ENCODE results near the gene BAZ1B. TPM values are rescaled to one million over a fixed set of nuclear protein-coding genes. Genes with fewer than 3 reads are reported as not detected.
A peak's percentile ranks its signal among the peaks of the same experiment; 100 is the strongest.

The BAZ1B gene
- total and polyA plus RNA-seq, 8 donors = 51.7 to 84.8 (median 72.8) TPM

- no peak for TF ChIP-seq CTCF (IDR thresholded peaks at IDR 0.05)
- DNase-seq (peak in 1 of 4 donors; percentile 4), ATAC-seq (no peak)
- Histone ChIP-seq H3K27ac (peak overlapping the region in 1 of 2 donors; percentile 21), H3K36me3 (peaks cover 0 to 47% of the 10 kb centered on the region in 2 donors), H3K9me3 (no peaks in the 10 kb centered on the region), H3K27me3 (no peaks in the 10 kb centered on the region), H3K4me3 (no peak overlapping the region), H3K4me1 (peaks cover 28 to 51% of the 10 kb centered on the region in 2 donors)
- intact Hi-C loops (cut with DNase I) = no loop called here
Measured at GRCh38 chr7:73518470-73518869, 3.6 kb downstream of the BAZ1B start.

GRCh38 chr7:73517241-73517995 is 4.7 kb downstream of the BAZ1B start:
- ATAC-seq (no peak), DNase-seq (no peak)
- peaks cover 28 to 43% of the 10 kb centered on the region in 2 donors for H3K4me1 ChIP-seq
- no peak overlapping the region for H3K27ac ChIP-seq
- TF ChIP-seq CTCF (IDR thresholded peaks at IDR 0.05) = no peak
- H3K4me3 ChIP-seq = no peak overlapping the region
- peaks cover 0 to 50% of the 10 kb centered on the region in 2 donors for H3K36me3 ChIP-seq
- intact Hi-C loops (cut with DNase I) = no loop called here
- no peaks in the 10 kb centered on the region for H3K27me3 ChIP-seq
- no peaks in the 10 kb centered on the region for H3K9me3 ChIP-seq

GRCh38 chr7:73515178-73515577 is 6.9 kb downstream of the BAZ1B start:
- no peak for ATAC-seq
- no peak for DNase-seq
- Histone ChIP-seq H3K4me3 (no peak overlapping the region), H3K4me1 (peaks cover 25 to 31% of the 10 kb centered on the region in 2 donors), H3K9me3 (no peaks in the 10 kb centered on the region), H3K27ac (no peak overlapping the region), H3K36me3 (peaks cover 0 to 61% of the 10 kb centered on the region in 2 donors), H3K27me3 (no peaks in the 10 kb centered on the region)
- intact Hi-C loops (cut with DNase I) = no loop called here
- TF ChIP-seq CTCF (IDR thresholded peaks at IDR 0.05) = no peak

GRCh38 chr7:73512018-73512780 is 9.9 kb downstream of the BAZ1B start:
- no peak for ATAC-seq
- Histone ChIP-seq H3K36me3 (peaks cover 0 to 81% of the 10 kb centered on the region in 2 donors), H3K27me3 (no peaks in the 10 kb centered on the region), H3K27ac (no peak overlapping the region), H3K4me3 (no peak overlapping the region), H3K4me1 (peaks cover 0 to under 1% of the 10 kb centered on the region in 2 donors), H3K9me3 (no peaks in the 10 kb centered on the region)
- no peak for TF ChIP-seq CTCF (IDR thresholded peaks at IDR 0.05)
- DNase-seq = no peak
- intact Hi-C loops (cut with DNase I) = no loop called here

- no peak for TF ChIP-seq CTCF (IDR thresholded peaks at IDR 0.05)
- H3K36me3 ChIP-seq = peaks cover 0 to 81% of the 10 kb centered on the region in 2 donors
- H3K4me1 ChIP-seq = no peaks in the 10 kb centered on the region
- no peak overlapping the region for H3K4me3 ChIP-seq
- no peaks in the 10 kb centered on the region for H3K9me3 ChIP-seq
- intact Hi-C loops (cut with DNase I) = no loop called here
- no peaks in the 10 kb centered on the region for H3K27me3 ChIP-seq
- ATAC-seq (peak; percentile 92), DNase-seq (peak in 1 of 4 donors; percentile 65)
- no peak overlapping the region for H3K27ac ChIP-seq
Measured at GRCh38 chr7:73509463-73509862, 12.6 kb downstream of the BAZ1B start.

Measured in left lung (tissue), 10 donors.